Measurements from ENCODE around the gene SPATA16. TPM values are rescaled to one million over a fixed set of nuclear protein-coding genes. Genes with fewer than 3 reads are reported as not detected.
"Not testable (repeated sequence)": the region's sequence is repeated elsewhere in the genome, so short reads cannot be mapped to it uniquely, and the experiment has no call there.

SPATA16 gene
- polyA plus RNA-seq (2011; rRNA removed) (not detected in 2 replicates), polyA minus RNA-seq (2011; rRNA and poly(A)+ RNA removed) (not detected in 2 replicates)

GRCh38 chr3:173140986-173141385 lies at the start of gene SPATA16:
Gene SPATA16 (minus strand): TSS chr3:173141235. CDS start chr3:173117731, 23,504 bp downstream.
- no peak within 1 kb of the TSS for H3K4me3 ChIP-seq (ENCODE audit: low read depth, low read length)
- ChIA-PET POLR2A (no interaction called here), CTCF (no interaction called here)
- DNase-seq (ENCODE audit: low read depth, low spot score): no peak
- no peak within 1 kb of the TSS for H3K27ac ChIP-seq (ENCODE audit: low read depth, low read length)
- no peak for TF ChIP-seq CTCF (IDR thresholded peaks at IDR 0.05; ENCODE audit: low read depth, low read length)
- H3K9me3 ChIP-seq (ENCODE audit: control insufficient read depth, insufficient read depth, low read length): no peaks in the 10 kb centered on the region
- H3K27me3 ChIP-seq (ENCODE audit: control insufficient read depth, insufficient read depth, low read length): no peaks in the 10 kb centered on the region

GRCh38 chr3:173183022-173183421 lies 42.0 kb upstream of the SPATA16 start:
- DNase-seq (ENCODE audit: low read depth, low spot score); CTCF ChIA-PET; H3K9me3 ChIP-seq (ENCODE audit: control insufficient read depth, insufficient read depth, low read length); H3K4me3 ChIP-seq (ENCODE audit: low read depth, low read length); H3K27me3 ChIP-seq (ENCODE audit: control insufficient read depth, insufficient read depth, low read length); H3K27ac ChIP-seq (ENCODE audit: low read depth, low read length); POLR2A ChIA-PET: not testable (repeated sequence)

DNA sequence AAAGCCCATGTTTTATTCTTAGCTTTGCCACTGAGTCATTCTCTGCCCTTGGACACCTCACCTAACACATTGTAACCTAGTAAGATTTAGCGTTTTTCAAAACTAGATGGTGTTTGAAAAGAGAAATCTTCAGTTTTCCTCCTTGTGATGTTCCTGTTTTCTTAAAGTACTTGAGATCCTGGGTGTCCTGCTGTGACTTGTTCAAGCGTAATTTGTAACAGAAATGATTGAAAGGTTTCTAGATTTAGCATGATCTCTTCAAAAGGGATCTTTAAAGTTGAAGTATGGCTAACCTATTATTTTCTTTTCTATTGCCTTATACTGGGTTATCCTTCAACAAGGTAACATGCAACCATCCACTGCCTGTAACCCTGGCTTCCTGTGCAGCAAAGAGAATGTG lies 32.6 kb upstream of the SPATA16 start:
- no peak for TF ChIP-seq CTCF (IDR thresholded peaks at IDR 0.05; ENCODE audit: low read depth, low read length)
- Histone ChIP-seq H3K27me3 (ENCODE audit: control insufficient read depth, insufficient read depth, low read length) (no peaks in the 10 kb centered on the region), H3K4me3 (ENCODE audit: low read depth, low read length) (no peak overlapping the region), H3K9me3 (ENCODE audit: control insufficient read depth, insufficient read depth, low read length) (no peaks in the 10 kb centered on the region), H3K27ac (ENCODE audit: low read depth, low read length) (no peak overlapping the region)
- no peak for DNase-seq (ENCODE audit: low read depth, low spot score)
- CTCF ChIA-PET: no interaction called here
- POLR2A ChIA-PET: no interaction called here

GRCh38 chr3:173159139-173159538 lies 18.1 kb upstream of the SPATA16 start:
- DNase-seq (ENCODE audit: low read depth, low spot score); CTCF ChIA-PET; POLR2A ChIA-PET; H3K27ac ChIP-seq (ENCODE audit: low read depth, low read length); H3K9me3 ChIP-seq (ENCODE audit: control insufficient read depth, insufficient read depth, low read length); H3K27me3 ChIP-seq (ENCODE audit: control insufficient read depth, insufficient read depth, low read length); H3K4me3 ChIP-seq (ENCODE audit: low read depth, low read length): not testable (repeated sequence)

- H3K27ac ChIP-seq (ENCODE audit: low read depth, low read length); CTCF ChIA-PET; POLR2A ChIA-PET: not testable (repeated sequence)
Observed at GRCh38 chr3:173156533-173156932, 15.5 kb upstream of the SPATA16 start.

GRCh38 chr3:173153631-173154030 lies 12.6 kb upstream of the SPATA16 start:
- H3K27ac ChIP-seq (ENCODE audit: low read depth, low read length): no peak overlapping the region
- H3K9me3 ChIP-seq (ENCODE audit: control insufficient read depth, insufficient read depth, low read length): no peaks in the 10 kb centered on the region
- TF ChIP-seq CTCF (IDR thresholded peaks at IDR 0.05; ENCODE audit: low read depth, low read length): no peak
- no peak overlapping the region for H3K4me3 ChIP-seq (ENCODE audit: low read depth, low read length)
- ChIA-PET POLR2A (no interaction called here), CTCF (no interaction called here)
- H3K27me3 ChIP-seq (ENCODE audit: control insufficient read depth, insufficient read depth, low read length): no peaks in the 10 kb centered on the region
- DNase-seq (ENCODE audit: low read depth, low spot score): no peak

More at GRCh38 chr3:173156533-173156932, 15.5 kb upstream of the SPATA16 start:
- not testable (repeated sequence) for H3K4me3 ChIP-seq (ENCODE audit: low read depth, low read length); DNase-seq (ENCODE audit: low read depth, low spot score); H3K9me3 ChIP-seq (ENCODE audit: control insufficient read depth, insufficient read depth, low read length); H3K27me3 ChIP-seq (ENCODE audit: control insufficient read depth, insufficient read depth, low read length)

DNA sequence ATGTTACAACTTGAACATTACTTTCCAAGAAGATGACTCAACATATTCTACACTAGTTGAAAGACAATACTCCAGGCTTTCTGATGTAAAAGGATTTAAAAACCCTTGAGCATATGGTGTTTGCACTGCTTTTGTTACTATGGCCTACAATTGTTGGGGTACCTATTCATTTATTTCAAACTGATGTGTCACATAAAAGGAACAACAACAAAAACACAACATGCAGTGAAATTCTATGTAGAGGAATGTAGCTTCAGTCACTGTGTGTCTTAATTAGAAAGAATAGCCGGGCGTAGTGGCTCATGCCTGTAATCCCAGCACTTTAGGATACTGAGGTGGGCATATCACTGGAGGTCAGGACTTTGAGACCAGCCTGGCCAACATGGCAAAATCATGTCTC lies 1.6 kb downstream of the SPATA16 start:
- Histone ChIP-seq H3K27ac (ENCODE audit: low read depth, low read length) (no peak overlapping the region), H3K9me3 (ENCODE audit: control insufficient read depth, insufficient read depth, low read length) (no peaks in the 10 kb centered on the region), H3K27me3 (ENCODE audit: control insufficient read depth, insufficient read depth, low read length) (no peaks in the 10 kb centered on the region), H3K4me3 (ENCODE audit: low read depth, low read length) (no peak overlapping the region)
- POLR2A ChIA-PET: no interaction called here
- TF ChIP-seq CTCF (IDR thresholded peaks at IDR 0.05; ENCODE audit: low read depth, low read length): no peak
- DNase-seq (ENCODE audit: low read depth, low spot score): no peak
- CTCF ChIA-PET: no interaction called here
